GM23338 (cell line): Measurements from ENCODE around the gene ROCK2.

Experiments used
- CREB1 ChIP-seq: fragments of 250-450 bp; sonication (Bioruptor Pico); IDR thresholded peaks from 2 replicates; pipeline ENCODE4 v1.5.0; 2020; ENCODE audit warnings: low read depth, mild to moderate bottlenecking, moderate library complexity
- EZH2 ChIP-seq: fragments of 200-600 bp; sonication (generic); IDR thresholded peaks from one replicate; pipeline ENCODE4 v1.8.0; 2017; ENCODE audit warnings: antibody characterized with exemption, mild to moderate bottlenecking, low read depth; ENCODE audit not compliant: unreplicated experiment
- EZH2phosphoT487 ChIP-seq: fragments of 200-600 bp; sonication (generic); IDR thresholded peaks from one replicate; pipeline ENCODE4 v1.8.1; 2018; ENCODE audit warnings: antibody characterized with exemption; ENCODE audit not compliant: unreplicated experiment
- POLR2AphosphoS5 ChIP-seq: IDR thresholded peaks from 2 replicates; pipeline ENCODE4 v1.6.1; 2016; ENCODE audit warnings: antibody characterized with exemption, low read depth
- TF ChIP-seq, protein P1 (sequence below), 2 experiments: fragments of 200-600 bp in 1 of 2; sonication (generic) in 1 of 2; conservative IDR thresholded peaks; 2 replicates each; pipeline versions ENCODE4 v1.5.1 to v1.6.1; 2016 to 2017; ENCODE audit warnings: antibody characterized with exemption in 2 of 2, low read depth in 2 of 2, mild to moderate bottlenecking in 2 of 2, moderate library complexity in 1 of 2

DNA sequence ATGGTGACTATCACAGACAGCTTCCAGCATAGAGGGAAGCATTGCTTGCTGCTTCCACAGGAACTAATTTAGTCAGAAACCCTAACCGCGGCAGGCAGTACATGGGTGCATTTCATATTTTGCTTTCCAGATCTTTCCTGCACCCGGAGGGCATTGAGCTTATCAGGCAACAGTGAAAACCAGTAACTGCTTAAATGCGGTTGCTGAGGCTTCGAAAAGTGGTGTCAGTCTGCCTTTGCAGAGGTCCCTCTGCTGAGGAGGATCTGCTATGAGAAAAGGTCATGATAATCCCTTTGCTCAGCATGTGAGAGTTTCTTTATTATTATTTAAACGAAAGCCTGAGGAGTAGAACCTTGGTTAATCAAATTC is 44.6 kb upstream of the ROCK2 start:
- TF ChIP-seq, protein P1, sequence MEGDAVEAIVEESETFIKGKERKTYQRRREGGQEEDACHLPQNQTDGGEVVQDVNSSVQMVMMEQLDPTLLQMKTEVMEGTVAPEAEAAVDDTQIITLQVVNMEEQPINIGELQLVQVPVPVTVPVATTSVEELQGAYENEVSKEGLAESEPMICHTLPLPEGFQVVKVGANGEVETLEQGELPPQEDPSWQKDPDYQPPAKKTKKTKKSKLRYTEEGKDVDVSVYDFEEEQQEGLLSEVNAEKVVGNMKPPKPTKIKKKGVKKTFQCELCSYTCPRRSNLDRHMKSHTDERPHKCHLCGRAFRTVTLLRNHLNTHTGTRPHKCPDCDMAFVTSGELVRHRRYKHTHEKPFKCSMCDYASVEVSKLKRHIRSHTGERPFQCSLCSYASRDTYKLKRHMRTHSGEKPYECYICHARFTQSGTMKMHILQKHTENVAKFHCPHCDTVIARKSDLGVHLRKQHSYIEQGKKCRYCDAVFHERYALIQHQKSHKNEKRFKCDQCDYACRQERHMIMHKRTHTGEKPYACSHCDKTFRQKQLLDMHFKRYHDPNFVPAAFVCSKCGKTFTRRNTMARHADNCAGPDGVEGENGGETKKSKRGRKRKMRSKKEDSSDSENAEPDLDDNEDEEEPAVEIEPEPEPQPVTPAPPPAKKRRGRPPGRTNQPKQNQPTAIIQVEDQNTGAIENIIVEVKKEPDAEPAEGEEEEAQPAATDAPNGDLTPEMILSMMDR (conservative IDR thresholded peaks at IDR 0.05; ENCODE audit: low read depth in 2 of 2), result no peak
- TF ChIP-seq EZH2, result no peak
- TF ChIP-seq EZH2phosphoT487, result no peak
- no peak for TF ChIP-seq POLR2AphosphoS5
- TF ChIP-seq CREB1 (CRISPR knock-in tag), result no peak
